Measurements from ENCODE around the gene C16orf74.
A peak's percentile ranks its signal among the peaks of the same experiment; 100 is the strongest.

C16orf74 gene

GRCh38 chr16:85798901-85799496 lies 48.1 kb upstream of the C16orf74 start:
- H3K9me2 ChIP-seq (replicated peaks; ENCODE audit: control insufficient read depth, low read length), result no peaks in the 10 kb centered on the region
- H3K4me2 ChIP-seq (ENCODE audit: low read length), result peak overlapping the region; percentile 74
- H3F3A ChIP-seq (ENCODE audit: control insufficient read depth, insufficient read depth), result peaks cover 10% of the 10 kb centered on the region
- peaks cover 81% of the 10 kb centered on the region for H3K36me3 ChIP-seq (ENCODE audit: control insufficient read depth, low read length)
- peak overlapping the region; percentile 60 for H3K27ac ChIP-seq (ENCODE audit: low read depth, low read length)
- H3K4me1 ChIP-seq (ENCODE audit: control insufficient read depth, low read length), result peaks cover 48% of the 10 kb centered on the region
- peaks cover 19% of the 10 kb centered on the region for H4K20me1 ChIP-seq (ENCODE audit: control insufficient read depth, insufficient read depth, low read depth, low read length)
- H3K27me3 ChIP-seq (ENCODE audit: control insufficient read depth, low read length), result no peaks in the 10 kb centered on the region
- no peaks in the 10 kb centered on the region for H3K9me3 ChIP-seq (ENCODE audit: control insufficient read depth, insufficient read depth, low read length)
- H3K79me2 ChIP-seq (ENCODE audit: control insufficient read depth, low read length), result peaks cover 99% of the 10 kb centered on the region
- TF ChIP-seq EZH2phosphoT487 (IDR thresholded peaks at IDR 0.05; ENCODE audit: borderline replicate concordance, low read length), result no peak
- no peak for TF ChIP-seq CTCF (IDR thresholded peaks at IDR 0.05; ENCODE audit: low read depth, low read length, poor library complexity, severe bottlenecking)
- H3K4me3 ChIP-seq (ENCODE audit: low read length), result peak overlapping the region; percentile 94

DNA sequence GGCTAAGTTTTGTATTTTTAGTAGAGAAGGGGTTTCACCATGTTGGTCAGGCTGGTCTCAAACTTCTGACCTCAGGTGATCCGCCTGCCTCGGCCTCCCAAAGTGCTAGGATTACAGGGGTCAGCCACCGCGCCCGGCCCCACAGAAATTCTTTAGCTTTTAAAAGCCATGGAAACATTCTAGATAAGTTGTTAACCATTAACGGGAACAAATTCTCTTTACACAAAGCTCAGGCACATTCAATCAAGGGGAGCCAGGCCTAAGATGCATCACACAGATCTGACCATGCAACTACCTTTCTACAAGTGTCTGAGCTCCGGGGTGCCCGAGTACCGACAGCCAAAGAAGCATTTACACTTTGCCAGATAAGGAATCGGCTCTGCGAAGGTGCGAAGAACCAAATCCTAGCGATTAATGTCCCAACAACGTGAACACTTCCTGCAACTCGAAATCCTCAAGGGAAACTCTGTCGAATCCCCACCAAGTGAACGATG lies 47.4 kb upstream of the C16orf74 start:
- no peaks in the 10 kb centered on the region for H3K27me3 ChIP-seq (ENCODE audit: control insufficient read depth, low read length)
- no peak overlapping the region for H3K27ac ChIP-seq (ENCODE audit: low read depth, low read length)
- H3K9me3 ChIP-seq (ENCODE audit: control insufficient read depth, insufficient read depth, low read length), result no peaks in the 10 kb centered on the region
- peaks cover 8% of the 10 kb centered on the region for H3F3A ChIP-seq (ENCODE audit: control insufficient read depth, insufficient read depth)
- H3K4me1 ChIP-seq (ENCODE audit: control insufficient read depth, low read length), result peaks cover 42% of the 10 kb centered on the region
- H3K4me2 ChIP-seq (ENCODE audit: low read length), result peak overlapping the region; percentile 74
- TF ChIP-seq CTCF (IDR thresholded peaks at IDR 0.05; ENCODE audit: low read depth, low read length, poor library complexity, severe bottlenecking), result no peak
- TF ChIP-seq EZH2phosphoT487 (IDR thresholded peaks at IDR 0.05; ENCODE audit: borderline replicate concordance, low read length), result no peak
- H3K4me3 ChIP-seq (ENCODE audit: low read length), result peak overlapping the region; percentile 94
- H4K20me1 ChIP-seq (ENCODE audit: control insufficient read depth, insufficient read depth, low read depth, low read length), result peaks cover 19% of the 10 kb centered on the region
- H3K79me2 ChIP-seq (ENCODE audit: control insufficient read depth, low read length), result peaks cover 99% of the 10 kb centered on the region
- peaks cover 81% of the 10 kb centered on the region for H3K36me3 ChIP-seq (ENCODE audit: control insufficient read depth, low read length)
- no peaks in the 10 kb centered on the region for H3K9me2 ChIP-seq (replicated peaks; ENCODE audit: control insufficient read depth, low read length)

DNA sequence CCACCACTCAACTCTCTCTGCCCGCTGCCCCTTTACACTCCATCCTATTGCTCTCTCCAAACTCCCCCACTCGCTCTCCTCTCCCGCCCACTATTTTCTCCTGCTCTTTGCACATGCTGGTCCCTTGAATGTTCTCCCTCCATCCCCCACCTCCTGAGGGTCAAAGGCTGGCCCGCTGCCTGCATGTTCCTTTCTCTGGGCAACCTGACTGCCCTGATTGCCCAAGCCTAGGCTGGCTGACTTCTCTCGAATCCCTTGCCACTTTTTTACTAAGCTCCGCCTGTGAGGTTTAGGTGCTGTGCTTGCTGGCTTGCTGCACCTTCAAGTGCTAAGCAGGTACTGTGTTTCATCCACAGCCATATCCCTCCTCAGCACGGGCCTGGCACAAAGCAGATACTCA lies 45.7 kb upstream of the C16orf74 start:
- H3K36me3 ChIP-seq (ENCODE audit: control insufficient read depth, low read length), result peaks cover 81% of the 10 kb centered on the region
- peaks cover 3% of the 10 kb centered on the region; the same call in 1 of the 2 replicates for H3F3A ChIP-seq (ENCODE audit: control insufficient read depth, insufficient read depth)
- H3K9me3 ChIP-seq (ENCODE audit: control insufficient read depth, insufficient read depth, low read length), result no peaks in the 10 kb centered on the region
- H3K9me2 ChIP-seq (replicated peaks; ENCODE audit: control insufficient read depth, low read length), result no peaks in the 10 kb centered on the region
- H3K79me2 ChIP-seq (ENCODE audit: control insufficient read depth, low read length), result peaks cover 100% of the 10 kb centered on the region
- no peak overlapping the region for H3K27ac ChIP-seq (ENCODE audit: low read depth, low read length)
- H3K4me2 ChIP-seq (ENCODE audit: low read length), result no peak overlapping the region
- H3K4me3 ChIP-seq (ENCODE audit: low read length), result no peak overlapping the region
- TF ChIP-seq EZH2phosphoT487 (IDR thresholded peaks at IDR 0.05; ENCODE audit: borderline replicate concordance, low read length) (no peak), CTCF (IDR thresholded peaks at IDR 0.05; ENCODE audit: low read depth, low read length, poor library complexity, severe bottlenecking) (no peak)
- no peaks in the 10 kb centered on the region for H3K27me3 ChIP-seq (ENCODE audit: control insufficient read depth, low read length)
- peaks cover 19% of the 10 kb centered on the region for H4K20me1 ChIP-seq (ENCODE audit: control insufficient read depth, insufficient read depth, low read depth, low read length)
- peaks cover 24% of the 10 kb centered on the region for H3K4me1 ChIP-seq (ENCODE audit: control insufficient read depth, low read length)
